Limb (tissue), 2 donors: ENCODE data around the gene MCOLN1.

ENCODE experiments used
- DNase-seq, 2 donors: peaks; one replicate each; pipeline ENCODE4 v3.0.0-alpha.2; 2016; ENCODE audit errors: extremely low spot score in 2 of 2

Gene MCOLN1

DNA sequence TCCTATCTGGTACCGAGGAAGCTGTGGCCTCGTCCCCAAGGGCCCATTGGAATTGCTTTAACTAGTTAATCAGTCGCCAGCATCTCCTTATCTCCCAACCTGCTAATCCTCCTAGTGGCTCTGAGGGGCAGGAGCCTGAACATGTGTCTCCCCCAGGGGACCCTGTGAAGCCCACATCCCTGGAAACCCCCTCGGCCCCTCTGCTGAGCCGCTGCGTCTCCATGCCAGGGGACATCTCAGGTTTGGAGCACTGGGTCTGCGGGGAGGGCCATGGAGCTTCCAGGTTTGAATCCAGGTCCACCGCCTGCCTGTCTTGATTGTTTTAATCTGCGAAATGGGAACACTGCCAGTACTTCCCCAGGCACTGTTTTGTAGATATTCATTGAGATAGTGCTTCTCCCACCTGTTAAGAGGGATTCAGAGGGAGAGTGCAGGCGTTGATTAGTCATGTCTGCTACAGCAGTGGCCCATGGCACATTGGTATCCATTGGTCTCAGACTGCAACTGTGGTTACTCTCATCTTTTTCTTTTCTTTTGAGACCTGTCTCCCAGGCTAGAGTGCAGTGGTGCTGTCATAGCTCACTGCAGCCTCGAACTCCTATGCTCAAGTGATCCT, 19.5 kb downstream of the MCOLN1 start:
- DNase-seq, result no peak

DNA sequence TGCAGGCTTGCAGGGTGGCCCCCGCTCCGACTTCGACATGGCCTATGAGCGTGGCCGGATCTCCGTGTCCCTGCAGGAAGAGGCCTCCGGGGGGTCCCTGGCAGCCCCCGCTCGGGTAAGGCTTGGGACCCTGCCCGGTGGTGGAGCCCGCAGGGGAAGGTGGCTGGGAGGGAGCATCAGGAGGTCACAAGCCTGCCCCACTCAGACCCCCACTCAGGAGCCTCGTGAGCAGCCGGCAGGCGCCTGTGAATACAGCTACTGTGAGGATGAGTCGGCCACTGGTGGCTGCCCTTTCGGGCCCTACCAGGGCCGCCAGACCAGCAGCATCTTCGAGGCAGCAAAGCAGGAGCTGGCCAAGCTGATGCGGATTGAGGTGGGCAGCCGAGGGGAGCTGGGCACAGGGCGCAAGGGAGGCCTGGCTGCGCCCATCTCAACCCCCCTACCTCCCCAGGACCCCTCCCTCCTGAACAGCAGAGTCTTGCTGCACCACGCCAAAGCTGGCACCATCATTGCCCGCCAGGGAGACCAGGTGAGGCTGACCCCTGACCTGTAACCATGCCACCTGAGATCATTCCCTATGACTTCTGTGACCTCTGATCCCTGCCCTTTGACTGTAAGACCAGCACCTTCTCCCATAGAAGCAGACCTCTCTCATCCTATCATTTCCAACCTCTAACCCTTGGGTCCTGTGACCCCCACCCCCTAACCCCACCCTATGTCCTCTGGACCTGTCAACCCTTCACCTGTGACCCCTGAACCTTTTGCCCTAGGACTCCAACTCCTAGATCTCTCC, 20.3 kb downstream of the MCOLN1 start:
- DNase-seq, result no peak

DNA sequence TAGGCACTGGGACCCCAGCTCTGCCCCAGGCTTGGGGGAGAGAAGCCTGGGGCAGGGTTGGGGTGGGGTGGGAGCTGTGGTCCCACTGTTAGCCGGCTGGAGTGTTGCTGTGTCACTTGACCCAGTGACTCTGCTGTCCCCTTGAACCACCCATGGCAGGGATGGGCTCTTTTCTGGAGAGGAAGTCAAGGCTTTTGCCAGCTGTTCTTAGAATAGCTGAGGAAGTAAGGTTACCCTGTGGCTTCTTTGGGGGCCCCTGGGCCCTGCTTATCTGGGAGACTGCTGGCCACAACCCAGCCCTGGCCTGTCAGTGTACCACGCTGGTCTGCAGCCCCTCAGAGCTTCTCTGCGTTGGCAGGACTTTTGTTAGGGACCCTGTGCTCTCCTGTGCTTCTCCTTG, 22.2 kb downstream of the MCOLN1 start:
- DNase-seq, result no peak

DNA sequence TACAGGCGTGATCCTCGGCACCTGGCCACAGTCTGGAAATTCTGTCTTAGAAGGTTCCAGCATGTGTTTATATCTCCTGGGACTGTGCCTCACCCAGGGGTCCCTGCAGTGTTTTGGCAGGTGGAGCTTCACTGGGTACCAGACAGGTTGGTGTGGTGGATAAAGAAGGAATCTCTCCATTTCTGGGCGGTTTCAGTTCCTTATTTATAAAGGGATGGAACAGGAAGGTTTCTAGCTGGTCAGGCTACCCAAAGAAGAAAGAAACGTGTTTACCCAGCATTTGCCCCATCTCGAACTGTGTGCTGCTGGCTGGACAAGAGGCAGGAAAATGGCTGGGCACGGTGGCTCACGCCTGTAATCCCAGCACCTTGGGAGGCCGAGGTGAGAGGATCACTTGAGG, 22.9 kb downstream of the MCOLN1 start:
- no peak for DNase-seq

DNA sequence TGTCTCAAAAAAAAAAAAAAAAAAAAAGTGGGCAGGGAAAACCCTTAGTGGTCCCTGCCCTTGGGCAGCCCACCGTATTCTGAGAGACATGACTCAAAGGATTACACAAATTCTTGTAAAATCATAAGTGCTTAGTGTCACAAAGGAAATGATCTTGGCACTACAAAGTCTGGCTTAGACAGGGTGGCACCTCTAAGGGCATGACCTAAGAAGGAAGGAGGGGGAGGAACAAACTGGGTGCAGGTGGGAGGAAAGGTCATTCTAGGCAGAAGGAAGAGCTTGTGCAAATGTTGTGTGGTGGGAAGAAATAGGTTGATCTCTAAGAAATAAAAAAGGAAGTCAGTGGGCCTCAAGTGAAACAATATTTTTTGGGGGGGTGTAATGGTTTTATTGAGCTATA, 23.5 kb downstream of the MCOLN1 start:
- DNase-seq, result no peak

DNA sequence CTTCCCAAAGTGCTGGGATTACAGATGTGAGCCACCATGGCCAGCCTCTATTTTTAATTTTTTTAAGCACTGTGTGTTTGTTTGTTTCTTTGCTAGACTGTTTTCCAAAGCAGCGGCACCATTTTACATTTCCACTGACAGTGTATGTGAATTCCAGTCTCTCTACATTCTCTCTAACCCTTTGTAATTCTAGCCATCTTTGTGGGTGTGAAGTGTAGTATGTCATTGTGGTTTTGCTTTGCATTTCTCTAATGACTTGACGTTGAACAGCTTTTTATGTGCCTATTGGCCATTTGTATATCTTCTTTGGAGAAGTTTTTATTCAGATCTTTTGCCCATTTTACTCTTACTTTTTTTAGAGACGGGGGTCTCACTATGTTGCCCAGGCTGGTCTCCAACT, 24.7 kb downstream of the MCOLN1 start:
- no peak for DNase-seq

DNA sequence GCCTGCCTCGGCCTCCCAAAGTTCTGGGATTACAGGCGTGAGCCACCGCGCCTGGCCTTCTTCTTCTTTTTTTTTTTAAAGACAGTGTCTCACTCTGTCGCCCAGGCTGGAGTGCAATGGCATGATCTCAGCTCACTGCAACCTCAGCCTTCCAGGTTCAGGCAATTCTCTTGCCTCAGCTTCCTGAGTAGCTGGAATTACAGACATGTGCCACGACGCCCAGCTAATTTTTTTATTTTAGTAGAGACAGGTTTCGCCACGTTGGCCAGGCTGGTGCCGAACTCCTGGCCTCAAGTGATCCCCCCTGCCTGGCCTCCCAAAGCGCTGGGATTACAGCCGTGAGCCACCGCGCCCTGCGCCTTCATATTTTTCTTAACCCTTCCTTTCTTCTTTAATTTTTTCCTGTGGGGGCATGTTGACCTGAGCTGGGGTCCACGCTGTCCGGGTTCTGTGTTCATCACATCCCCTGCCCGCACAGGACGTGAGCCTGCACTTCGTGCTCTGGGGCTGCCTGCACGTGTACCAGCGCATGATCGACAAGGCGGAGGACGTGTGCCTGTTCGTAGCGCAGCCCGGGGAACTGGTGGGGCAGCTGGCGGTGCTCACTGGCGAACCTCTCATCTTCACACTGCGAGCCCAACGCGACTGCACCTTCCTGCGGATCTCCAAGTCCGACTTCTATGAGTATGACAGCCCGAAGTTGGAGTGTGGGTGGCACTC, 27.2 kb downstream of the MCOLN1 start:
- DNase-seq, result no peak

DNA sequence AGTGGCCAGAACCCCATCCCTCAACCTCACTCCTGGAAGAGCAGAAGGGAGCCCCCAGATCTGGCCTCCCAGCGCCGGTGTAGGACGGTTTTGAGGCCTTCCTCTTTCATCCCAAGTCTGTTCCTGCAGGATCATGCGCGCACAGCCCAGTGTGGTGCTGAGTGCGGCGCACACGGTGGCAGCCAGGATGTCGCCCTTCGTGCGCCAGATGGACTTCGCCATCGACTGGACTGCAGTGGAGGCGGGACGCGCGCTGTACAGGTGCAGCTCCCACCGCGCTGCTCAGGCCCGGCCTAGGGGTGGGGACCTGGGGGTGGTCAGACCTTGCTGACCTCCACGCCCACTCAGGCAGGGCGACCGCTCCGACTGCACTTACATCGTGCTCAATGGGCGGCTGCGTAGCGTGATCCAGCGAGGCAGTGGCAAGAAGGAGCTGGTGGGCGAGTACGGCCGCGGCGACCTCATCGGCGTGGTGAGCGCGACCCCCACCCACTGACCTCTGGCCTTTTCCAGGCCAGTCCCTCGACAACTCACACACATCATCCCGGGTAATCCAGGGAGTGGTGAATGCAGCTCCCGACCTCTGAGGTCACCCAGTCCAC, 27.8 kb downstream of the MCOLN1 start:
- peak in 1 of 2 donors; percentile 34 for DNase-seq

DNA sequence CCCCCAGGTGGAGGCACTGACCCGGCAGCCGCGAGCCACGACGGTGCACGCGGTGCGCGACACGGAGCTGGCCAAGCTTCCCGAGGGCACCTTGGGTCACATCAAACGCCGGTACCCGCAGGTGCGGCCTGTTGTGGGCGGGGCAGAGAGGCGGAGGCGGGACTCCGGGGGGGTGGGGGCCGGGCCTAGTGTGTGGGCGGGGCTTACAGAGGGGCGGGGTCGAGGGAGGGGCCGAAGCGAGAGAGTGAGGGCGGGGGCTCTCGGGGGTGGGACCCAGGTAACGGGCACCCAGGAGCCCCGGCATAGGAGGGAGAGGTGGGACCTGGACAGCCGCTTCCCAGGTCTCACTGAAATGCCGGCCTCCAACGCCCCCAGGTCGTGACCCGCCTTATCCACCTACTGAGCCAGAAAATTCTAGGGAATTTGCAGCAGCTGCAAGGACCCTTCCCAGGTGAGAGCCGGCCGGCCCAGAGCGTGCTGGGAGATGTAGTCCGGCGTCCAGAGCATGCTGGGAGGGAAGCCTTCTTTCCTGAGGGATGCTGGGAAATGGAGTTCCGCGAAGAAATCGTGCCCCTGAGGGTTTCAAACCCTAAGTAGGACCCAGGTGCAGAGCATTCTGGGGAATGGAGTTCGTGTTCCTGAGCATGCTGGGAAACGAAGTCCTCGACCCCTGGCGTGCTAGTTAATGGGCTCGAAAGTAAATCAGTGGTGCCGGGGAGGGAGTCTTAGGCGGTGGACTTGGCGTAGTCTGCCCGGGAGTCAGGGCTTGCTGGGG, 28.8 kb downstream of the MCOLN1 start:
- peak; percentile 83 to 91 for DNase-seq

DNA sequence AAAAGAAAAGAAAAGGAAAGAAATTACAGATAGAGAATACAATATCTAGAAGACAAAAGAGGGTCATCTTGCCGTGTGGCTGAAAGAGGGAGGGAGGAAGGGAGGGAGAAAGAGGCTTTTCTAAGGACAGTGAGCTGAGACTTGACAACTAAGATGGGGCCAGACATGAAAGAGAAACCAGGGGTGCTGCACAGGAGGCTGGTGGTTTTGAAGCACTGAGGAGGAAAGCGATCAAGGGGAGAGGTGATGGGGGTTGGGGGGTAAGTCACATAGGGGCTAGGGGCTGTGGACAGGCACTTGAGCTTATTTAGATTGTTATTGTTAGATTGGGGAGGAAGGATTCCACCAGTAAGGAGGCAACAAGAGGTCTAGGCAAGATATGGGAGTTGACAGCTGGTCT, 30.4 kb downstream of the MCOLN1 start:
- DNase-seq, result no peak

DNA sequence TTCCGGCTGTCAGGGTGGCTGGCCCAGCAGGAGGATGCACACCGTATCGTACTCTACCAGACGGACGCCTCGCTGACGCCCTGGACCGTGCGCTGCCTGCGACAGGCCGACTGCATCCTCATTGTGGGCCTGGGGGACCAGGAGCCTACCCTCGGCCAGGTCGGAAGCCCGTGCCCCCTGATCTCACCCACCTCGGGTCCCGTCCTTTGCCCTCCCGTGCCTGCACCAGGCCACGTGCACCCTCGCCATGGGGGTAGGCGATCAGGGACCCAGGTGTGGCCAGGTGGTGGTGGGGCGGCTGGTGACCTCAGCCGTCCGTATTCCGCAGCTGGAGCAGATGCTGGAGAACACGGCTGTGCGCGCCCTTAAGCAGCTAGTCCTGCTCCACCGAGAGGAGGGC, 32.1 kb downstream of the MCOLN1 start:
- no peak for DNase-seq

DNA sequence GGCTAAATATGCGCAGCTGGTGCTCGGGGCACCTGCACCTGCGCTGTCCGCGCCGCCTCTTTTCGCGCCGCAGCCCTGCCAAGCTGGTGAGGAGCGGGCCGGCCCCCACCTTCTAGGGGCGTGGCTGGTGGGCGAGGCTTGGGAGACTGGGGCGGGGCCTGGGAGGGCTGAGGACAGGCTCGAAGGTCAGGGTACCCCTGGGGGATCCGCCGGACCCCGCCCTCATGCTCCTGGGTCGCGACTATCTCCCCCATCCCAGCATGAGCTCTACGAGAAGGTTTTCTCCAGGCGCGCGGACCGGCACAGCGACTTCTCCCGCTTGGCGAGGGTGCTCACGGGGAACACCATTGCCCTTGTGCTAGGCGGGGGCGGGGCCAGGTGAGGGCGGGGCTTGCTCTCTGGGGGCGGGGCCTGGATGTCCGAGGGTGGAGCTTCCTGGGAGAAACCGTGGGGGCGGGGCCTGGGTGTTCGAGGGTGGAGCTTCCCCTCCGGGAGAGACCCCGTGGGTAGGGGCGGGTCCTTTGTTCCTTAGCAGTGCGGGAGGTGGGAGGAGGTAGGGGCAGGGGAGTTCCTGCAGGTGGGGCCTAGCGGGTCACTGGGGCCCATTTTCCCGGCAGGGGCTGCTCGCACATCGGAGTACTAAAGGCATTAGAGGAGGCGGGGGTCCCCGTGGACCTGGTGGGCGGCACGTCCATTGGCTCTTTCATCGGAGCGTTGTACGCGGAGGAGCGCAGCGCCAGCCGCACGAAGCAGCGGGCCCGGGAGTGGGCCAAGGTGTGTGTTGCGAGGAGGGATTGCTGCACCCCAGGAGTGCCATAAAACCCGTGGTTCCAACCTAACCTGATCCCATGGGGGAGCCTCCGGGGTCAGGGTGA, 32.8 kb downstream of the MCOLN1 start:
- DNase-seq, result peak in 1 of 2 donors; percentile 62

DNA sequence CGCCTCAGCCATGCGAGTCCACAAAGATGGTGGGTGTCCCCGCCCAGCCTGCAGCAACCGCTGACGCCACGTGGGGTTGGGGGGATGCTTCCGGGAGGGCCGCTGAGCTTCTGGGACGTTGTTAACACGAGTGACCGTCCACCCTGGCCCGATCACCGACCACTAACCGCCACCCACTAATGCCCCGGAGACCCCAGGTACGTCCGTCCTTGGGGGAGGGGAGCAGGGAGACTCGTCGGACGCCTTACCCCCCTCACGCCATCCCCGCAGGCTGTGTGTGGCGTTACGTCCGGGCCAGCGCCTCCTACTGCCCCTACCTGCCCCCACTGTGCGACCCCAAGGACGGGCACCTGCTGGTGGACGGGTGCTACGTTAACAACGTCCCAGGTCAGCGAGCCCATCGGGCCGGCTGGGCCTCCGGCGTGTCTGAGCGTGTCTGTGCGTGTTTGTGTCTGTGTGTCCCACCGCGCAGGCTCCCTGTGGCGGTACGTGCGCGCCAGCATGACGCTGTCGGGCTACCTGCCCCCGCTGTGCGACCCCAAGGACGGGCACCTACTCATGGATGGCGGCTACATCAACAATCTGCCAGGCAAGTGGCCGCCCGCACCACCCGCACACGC, 34.4 kb downstream of the MCOLN1 start:
- DNase-seq, result no peak

DNA sequence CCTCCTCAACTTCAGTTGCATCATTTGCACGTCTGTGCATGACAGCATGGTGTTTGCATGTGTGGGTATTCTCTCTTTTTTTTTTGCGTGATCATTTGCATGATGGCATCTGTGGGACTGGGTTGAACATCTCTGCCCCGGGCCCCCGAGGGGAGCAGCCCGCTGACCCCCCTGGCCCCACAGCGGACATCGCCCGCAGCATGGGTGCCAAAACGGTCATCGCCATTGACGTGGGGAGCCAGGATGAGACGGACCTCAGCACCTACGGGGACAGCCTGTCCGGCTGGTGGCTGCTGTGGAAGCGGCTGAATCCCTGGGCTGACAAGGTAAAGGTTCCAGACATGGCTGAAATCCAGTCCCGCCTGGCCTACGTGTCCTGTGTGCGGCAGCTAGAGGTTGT, 36.2 kb downstream of the MCOLN1 start:
- DNase-seq, result no peak

DNA sequence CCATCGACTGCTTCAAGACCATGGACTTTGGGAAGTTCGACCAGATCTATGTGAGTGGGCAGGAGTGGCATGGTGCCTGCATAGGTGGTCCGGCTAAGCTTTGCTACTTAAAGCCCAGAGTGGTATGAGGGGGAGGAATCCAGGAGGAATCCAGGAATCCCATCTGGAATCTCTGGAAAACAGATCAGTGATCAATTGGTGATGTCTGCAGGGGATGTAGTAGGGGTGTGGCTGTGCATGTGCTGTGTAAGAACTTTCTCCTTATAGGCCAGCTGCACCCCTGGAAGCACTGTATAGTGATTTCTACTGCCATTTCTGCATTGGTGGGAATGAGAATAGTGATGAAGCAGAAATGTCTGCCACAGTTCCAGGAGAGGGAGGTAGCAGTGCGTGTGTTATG, 36.7 kb downstream of the MCOLN1 start:
- DNase-seq, result no peak

DNA sequence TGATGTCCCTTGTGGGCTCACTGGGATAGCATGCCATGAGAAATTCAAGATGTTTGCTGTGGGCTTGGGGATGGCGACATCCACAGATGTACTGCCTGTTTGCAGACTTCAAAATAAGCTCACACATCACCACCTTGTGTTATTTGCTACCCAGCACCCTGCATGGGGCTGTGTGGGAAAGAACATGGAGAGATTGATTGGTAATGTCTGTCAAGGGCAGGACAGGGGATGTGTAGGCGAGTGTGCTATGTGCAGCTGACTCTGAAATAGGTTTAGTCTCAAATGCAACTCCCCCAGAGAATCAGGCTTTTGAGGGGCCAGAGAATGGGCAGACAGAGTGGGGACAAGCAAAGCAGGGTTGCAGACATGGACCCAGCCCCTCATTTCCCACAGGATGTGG, 37.8 kb downstream of the MCOLN1 start:
- no peak for DNase-seq

DNA sequence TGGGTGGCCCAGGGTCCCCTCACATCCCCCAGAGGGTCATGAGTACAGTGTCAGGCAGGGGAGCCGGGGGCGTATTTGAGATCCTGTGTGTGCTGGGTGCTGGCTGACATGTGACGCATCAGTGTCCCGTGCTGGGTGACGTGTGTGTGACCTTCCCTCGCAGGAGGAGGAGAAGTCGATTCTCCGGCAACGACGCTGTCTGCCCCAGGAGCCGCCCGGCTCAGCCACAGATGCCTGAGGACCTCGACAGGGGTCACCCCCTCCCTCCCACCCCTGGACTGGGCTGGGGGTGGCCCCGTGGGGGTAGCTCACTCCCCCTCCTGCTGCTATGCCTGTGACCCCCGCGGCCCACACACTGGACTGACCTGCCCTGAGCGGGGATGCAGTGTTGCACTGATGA, 38.9 kb downstream of the MCOLN1 start:
- DNase-seq, result no peak

DNA sequence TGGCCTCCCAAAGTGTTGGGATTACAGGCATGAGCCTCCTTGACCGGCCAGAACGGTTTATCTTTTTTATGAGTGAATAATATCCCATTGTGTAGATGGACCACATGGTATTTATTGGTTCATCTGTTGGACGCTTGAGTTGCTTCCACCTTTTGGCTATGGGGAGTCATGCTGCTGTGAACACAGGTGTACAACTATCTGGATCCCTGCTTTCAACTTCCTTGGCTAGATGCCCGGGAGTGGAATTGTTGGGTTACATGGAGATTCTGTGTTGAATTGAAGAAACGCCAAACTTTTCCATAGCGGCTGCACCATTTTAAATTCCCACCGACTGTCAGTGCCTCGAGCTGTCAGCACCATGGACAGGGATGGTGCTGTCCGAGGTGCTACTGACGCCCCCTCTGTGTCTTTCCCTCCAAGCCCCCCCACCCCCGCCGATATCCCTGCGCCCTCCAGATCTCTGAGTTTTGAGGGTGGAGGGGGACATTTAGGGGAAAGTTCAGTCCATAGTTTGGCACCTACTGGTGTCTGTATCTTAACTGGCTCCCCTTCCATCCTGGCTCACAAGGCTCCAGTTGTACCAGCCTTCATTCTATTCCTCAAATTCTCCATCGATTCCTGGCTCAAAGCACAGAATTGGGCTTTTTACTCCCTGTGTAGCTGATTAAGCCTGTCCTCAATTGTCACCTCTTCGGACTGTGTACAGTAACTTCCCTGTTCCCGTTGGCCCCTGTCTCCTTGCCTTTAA, 40.4 kb downstream of the MCOLN1 start:
- peak in 1 of 2 donors; percentile 41 for DNase-seq

DNA sequence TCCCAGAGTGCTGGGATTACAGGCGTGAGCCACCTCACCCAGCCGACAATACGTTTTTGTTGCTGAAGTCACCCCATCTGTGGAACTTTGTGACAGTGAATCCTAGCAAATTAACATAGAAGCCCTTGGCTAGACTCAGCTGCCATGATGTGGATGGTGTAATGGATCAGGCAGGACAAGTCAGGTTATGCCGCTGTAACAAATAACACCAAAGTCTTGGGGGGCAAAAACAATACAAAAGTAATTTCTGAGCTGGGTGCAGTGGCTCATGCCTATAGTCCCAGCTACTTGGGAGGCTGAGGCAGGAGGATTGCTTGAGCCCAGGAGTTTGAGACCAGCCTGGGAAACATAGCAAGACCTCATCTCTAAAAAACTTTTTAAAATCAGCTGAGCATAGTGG, 42.4 kb downstream of the MCOLN1 start:
- no peak for DNase-seq
